Cardiac muscle cell (in vitro differentiated cells and primary cell): ENCODE data around the gene ACSM2A. TPM values are rescaled to one million over a fixed set of nuclear protein-coding genes. Genes with fewer than 3 reads are reported as not detected.
"Not testable (repeated sequence)": the region's sequence is repeated elsewhere in the genome, so short reads cannot be mapped to it uniquely, and the experiment has no call there.

Source experiments
- DNase-seq, 2 donors: peaks; one replicate each; pipeline versions ENCODE4 v3.0.0 to v3.0.0-alpha.2; 2010 to 2017; ENCODE audit warnings: low read depth in 1 of 2, low spot score in 1 of 2
- H3K27ac ChIP-seq: fragments of 200-600 bp; sonication (generic); 2 replicates; pipeline ENCODE4 v1.5.1; 2016
- H3K27me3 ChIP-seq: fragments of 200-600 bp; sonication (generic); 2 replicates; pipeline ENCODE4 v1.6.0; 2016; ENCODE audit warnings: control low read depth
- H3K36me3 ChIP-seq: fragments of 200-600 bp; sonication (generic); 2 replicates; pipeline ENCODE4 v1.5.1; 2016; ENCODE audit warnings: control low read depth
- H3K4me1 ChIP-seq: fragments of 200-600 bp; sonication (generic); 2 replicates; pipeline ENCODE4 v1.8.1; 2017; ENCODE audit warnings: low read depth, mild to moderate bottlenecking, mixed run types
- H3K4me3 ChIP-seq: fragments of 200-600 bp; sonication (generic); 2 replicates; pipeline ENCODE4 v1.5.1; 2016; ENCODE audit warnings: mild to moderate bottlenecking
- H3K9me3 ChIP-seq: fragments of 200-600 bp; sonication (generic); 2 replicates; pipeline ENCODE4 v1.5.1; 2017; ENCODE audit warnings: low read depth, mild to moderate bottlenecking, control low read depth
- polyA plus RNA-seq: library from polyadenylated mRNA; unstranded; fragments of >200 nt; fragmentation: Nextera tagmentation; extraction: Ambion mirVana; gene quantifications from 2 replicates; pipeline ENCODE4 v1.2.1, GENCODE V29; 2016
- total RNA-seq: library from RNA; depleted of rRNA; stranded (reverse); fragments of >200 nt; gene quantifications from 2 replicates; pipeline ENCODE4 v1.2.3, GENCODE V29; 2016
- TF ChIP-seq, protein P1 (sequence below): IDR thresholded peaks from 2 replicates; pipeline ENCODE4 v1.5.1; 2012; ENCODE audit warnings: low read depth, mild to moderate bottlenecking, low read length

Gene ACSM2A
- total and polyA plus RNA-seq, 2 experiments from 2014 or later: not detected

DNA sequence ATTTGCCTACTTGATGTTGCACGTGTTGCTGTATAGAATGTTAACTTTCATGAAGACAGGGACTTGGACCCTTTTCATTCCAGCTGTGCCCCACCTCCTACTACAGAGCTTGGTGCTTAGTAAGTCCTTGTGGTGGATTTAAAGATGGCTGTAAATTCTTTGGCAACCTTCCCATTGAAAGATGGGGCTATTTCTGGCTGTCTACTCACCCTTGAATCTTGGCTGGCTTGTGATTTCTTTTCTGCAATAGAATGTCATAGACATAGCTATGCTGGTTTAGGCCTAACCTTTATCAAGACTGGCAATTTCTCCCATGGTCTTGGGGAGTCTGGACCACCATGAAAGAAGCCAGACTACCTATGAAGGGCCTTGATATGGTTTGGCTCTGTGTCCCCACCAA is 59.0 kb downstream of the ACSM2A start:
- H3K4me3 ChIP-seq: no peak overlapping the region
- H3K27ac ChIP-seq: no peak overlapping the region
- no peaks in the 10 kb centered on the region for H3K36me3 ChIP-seq
- no peaks in the 10 kb centered on the region for H3K9me3 ChIP-seq
- no peaks in the 10 kb centered on the region for H3K27me3 ChIP-seq
- no peaks in the 10 kb centered on the region for H3K4me1 ChIP-seq
- DNase-seq: peak in 1 of 2 donors; percentile 12
- TF ChIP-seq, protein P1, sequence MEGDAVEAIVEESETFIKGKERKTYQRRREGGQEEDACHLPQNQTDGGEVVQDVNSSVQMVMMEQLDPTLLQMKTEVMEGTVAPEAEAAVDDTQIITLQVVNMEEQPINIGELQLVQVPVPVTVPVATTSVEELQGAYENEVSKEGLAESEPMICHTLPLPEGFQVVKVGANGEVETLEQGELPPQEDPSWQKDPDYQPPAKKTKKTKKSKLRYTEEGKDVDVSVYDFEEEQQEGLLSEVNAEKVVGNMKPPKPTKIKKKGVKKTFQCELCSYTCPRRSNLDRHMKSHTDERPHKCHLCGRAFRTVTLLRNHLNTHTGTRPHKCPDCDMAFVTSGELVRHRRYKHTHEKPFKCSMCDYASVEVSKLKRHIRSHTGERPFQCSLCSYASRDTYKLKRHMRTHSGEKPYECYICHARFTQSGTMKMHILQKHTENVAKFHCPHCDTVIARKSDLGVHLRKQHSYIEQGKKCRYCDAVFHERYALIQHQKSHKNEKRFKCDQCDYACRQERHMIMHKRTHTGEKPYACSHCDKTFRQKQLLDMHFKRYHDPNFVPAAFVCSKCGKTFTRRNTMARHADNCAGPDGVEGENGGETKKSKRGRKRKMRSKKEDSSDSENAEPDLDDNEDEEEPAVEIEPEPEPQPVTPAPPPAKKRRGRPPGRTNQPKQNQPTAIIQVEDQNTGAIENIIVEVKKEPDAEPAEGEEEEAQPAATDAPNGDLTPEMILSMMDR: no peak

DNA sequence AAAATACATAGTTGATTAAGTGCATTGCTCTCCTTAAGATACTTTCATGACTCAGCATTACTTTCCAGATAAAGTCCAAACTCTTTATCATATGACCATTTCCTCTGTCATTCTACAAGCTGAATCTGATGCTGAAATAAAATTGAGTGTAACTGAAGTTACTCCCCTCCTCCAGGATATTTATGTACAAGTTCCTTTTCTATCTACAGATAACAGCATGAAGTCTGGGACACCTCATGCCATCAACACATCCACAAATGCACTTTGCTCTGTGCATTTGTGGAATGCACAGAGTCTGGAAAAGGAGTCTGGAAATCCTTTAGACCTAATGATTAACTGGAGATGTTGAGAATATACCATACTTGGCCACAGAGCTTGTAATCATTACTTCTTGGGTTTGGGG is 64.4 kb downstream of the ACSM2A start:
- Histone ChIP-seq H3K4me1 (no peaks in the 10 kb centered on the region), H3K4me3 (no peak overlapping the region), H3K36me3 (no peaks in the 10 kb centered on the region), H3K9me3 (no peaks in the 10 kb centered on the region), H3K27me3 (no peaks in the 10 kb centered on the region), H3K27ac (no peak overlapping the region)
- TF ChIP-seq, protein P1: no peak
- DNase-seq: peak; percentile 1 to 22

DNA sequence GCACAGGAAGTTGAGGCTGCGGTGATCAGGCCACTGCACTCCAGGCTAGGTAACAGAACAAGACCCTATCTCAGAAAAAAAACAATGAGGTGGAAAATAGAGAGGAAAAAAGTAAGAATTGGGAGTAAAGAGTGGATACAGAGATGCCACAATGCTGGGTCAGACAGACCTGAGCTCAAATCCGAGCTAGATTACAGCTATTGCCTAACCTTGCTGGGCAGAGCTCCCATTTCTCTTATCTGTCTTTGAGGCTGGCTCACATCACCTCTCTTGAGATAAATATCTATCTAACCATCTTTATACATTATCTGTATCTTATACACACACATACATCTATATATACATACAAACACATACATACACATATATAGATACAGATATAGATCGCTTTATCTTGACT is 65.8 kb downstream of the ACSM2A start:
- TF ChIP-seq, protein P1: no peak
- H3K4me1 ChIP-seq: no peaks in the 10 kb centered on the region
- no peak for DNase-seq
- no peak overlapping the region for H3K4me3 ChIP-seq
- no peak overlapping the region for H3K27ac ChIP-seq
- no peaks in the 10 kb centered on the region for H3K9me3 ChIP-seq
- no peaks in the 10 kb centered on the region for H3K36me3 ChIP-seq
- no peaks in the 10 kb centered on the region for H3K27me3 ChIP-seq

DNA sequence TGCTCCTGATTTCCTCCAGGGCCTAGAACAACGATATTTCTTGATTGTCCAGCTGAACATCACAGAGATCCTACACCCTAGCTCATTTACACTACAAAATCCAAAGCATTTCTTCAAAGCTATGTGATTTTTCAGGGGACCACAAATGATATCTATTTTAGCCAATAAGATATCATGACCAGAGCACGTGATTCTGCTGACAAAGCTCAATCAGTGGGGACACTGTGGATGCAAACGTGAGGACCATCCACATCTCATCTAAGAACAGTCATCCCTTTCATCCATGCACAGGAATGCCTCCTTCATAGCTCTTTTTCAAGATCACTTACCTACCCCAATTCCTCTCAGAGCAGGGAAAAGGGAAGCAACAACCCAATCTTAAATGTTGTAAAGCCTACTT is 67.9 kb downstream of the ACSM2A start:
- DNase-seq: no peak
- TF ChIP-seq, protein P1: no peak
- no peaks in the 10 kb centered on the region for H3K9me3 ChIP-seq
- no peak overlapping the region for H3K4me3 ChIP-seq
- H3K27ac ChIP-seq: no peak overlapping the region
- no peaks in the 10 kb centered on the region for H3K36me3 ChIP-seq
- no peaks in the 10 kb centered on the region for H3K27me3 ChIP-seq
- H3K4me1 ChIP-seq: no peaks in the 10 kb centered on the region

DNA sequence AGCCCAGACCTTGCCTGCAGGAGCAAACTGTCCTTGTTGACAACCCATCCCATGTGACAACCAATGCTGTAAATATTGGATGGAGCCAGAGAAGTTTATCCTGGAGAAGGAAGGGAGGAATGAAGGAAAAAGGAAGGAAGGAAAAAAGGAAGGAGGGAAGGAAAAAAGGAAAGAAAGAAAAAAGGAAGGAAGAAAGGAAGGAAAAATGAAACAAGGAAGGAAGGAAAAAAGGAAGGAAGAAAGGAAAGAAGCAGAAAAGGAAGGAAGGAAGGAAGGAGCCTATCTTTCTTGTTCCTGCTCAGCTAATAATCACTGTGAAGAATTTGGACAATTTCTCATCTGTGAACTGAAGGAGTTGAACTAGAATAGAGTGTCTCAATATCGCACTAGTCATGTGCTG is 68.8 kb downstream of the ACSM2A start:
- no peak overlapping the region for H3K4me3 ChIP-seq
- H3K36me3 ChIP-seq: no peaks in the 10 kb centered on the region
- H3K9me3 ChIP-seq: no peaks in the 10 kb centered on the region
- TF ChIP-seq, protein P1: no peak
- H3K4me1 ChIP-seq: no peaks in the 10 kb centered on the region
- no peaks in the 10 kb centered on the region for H3K27me3 ChIP-seq
- no peak for DNase-seq
- no peak overlapping the region for H3K27ac ChIP-seq

DNA sequence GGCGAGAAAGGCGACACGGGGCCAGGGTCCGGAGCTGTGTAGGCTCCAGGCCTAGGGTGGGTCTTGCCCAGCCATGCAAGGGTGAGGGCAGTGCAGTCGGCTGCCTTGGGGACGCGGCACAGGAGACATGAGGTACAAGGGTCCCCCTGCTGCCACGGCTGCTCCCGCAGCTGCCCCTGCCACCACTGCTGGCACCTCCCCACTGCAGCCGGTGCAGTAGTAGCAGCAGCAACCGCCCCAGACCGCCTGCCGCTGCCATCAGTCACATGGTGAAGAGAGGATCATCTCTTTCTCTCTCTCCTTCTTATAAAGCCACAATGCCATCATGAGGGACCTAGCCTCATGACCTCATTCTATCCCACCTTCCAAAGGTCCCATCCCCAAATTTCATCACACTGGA is 80.5 kb downstream of the ACSM2A start:
- H3K9me3 ChIP-seq, H3K4me1 ChIP-seq, DNase-seq, H3K36me3 ChIP-seq, H3K27me3 ChIP-seq, H3K27ac ChIP-seq, H3K4me3 ChIP-seq: not testable (repeated sequence)

DNA sequence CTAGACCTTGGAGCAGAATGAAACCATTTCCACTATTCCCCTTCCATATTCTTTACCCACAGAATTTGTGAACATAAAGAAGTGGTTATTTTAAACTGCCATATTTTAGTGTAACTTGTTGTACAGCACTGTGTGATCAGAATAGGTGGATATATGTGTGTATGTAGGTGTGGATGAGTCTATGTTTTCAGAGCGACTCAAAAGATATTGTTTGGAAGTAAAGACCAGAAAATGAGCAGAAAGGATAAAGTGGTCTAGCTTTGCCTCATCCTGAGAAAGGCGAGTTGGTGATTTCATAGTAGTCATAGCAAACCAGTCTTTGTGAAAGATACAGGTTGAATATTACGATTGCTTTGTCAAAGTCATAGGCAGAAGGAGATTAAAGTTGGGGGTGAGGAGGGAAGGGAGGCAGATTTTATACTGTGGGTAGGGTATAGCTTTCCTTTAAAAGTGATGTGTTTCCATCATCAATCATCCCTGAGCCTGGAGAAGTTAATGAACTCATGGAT is 81.0 kb downstream of the ACSM2A start:
- not testable (repeated sequence) for H3K4me3 ChIP-seq, H3K27ac ChIP-seq, H3K4me1 ChIP-seq, H3K9me3 ChIP-seq, H3K36me3 ChIP-seq, H3K27me3 ChIP-seq, DNase-seq

DNA sequence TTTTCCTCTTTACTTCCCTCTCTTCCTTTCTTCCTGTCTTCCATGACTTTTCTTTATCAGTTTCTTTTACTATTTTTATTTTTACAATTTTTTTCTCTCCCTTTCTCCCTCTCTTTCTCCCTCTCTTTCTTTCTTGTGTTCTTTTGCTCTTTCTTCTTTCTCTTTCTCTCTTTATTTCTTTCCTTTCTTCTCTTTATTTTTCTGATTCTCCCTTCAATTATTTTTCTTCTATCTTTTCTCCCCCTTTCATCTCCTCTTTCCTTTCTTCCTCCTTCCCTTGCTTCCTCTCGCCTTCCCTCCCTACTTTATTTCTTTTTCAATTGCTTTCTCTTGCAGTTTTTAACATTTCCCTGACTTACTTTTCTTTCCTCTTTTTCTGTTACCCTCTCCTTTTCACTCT is 85.3 kb downstream of the ACSM2A start:
- H3K4me1 ChIP-seq, H3K27ac ChIP-seq, DNase-seq, H3K9me3 ChIP-seq, H3K27me3 ChIP-seq, H3K36me3 ChIP-seq, H3K4me3 ChIP-seq: not testable (repeated sequence)
